Gastroesophageal sphincter (tissue), 3 donors: Measurements from ENCODE around the gene EML4.

ENCODE experiments used
- POLR2A ChIP-seq, 2 donors: fragments of 450-650 bp; IDR thresholded peaks; one replicate each; pipeline ENCODE4 v1.6.1; 2017; ENCODE audit warnings: antibody characterized with exemption in 2 of 2, mild to moderate bottlenecking in 2 of 2, moderate library complexity in 1 of 2
- POLR2AphosphoS5 ChIP-seq: sonication (generic); formaldehyde crosslinking; IDR thresholded peaks from one replicate; pipeline ENCODE4 v1.6.1; 2017; ENCODE audit warnings: antibody characterized with exemption
- TF ChIP-seq, protein P1 (sequence below), 4 experiments: fragments of 200-600 bp in 2 of 4; fragments of 450-650 bp in 2 of 4; sonication (generic) in 1 of 4; IDR thresholded peaks; one replicate each; pipeline ENCODE4 v1.5.1; 2017 to 2019; ENCODE audit warnings: antibody characterized with exemption in 4 of 4, mild to moderate bottlenecking in 2 of 4, moderate library complexity in 2 of 4

DNA sequence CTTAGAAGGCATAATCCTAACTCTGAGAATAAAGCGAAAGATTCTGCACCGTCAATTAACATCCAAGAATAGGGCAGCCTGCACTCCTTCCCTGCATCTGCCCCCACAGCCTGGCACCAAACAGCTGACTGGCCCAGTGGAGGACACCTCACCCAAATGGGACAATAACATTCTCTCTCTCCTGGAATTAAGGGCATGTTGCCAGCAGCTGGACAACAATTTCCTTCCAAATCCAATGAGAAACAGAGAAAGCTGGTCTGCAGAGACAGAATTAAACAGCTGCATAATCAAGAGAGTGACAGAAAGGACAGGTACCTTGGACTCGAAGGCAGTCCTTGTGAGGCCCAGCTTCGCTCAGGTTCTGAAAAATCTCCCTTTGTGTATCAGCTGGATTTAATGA lies 176.8 kb downstream of the EML4 start:
- TF ChIP-seq, protein P1, sequence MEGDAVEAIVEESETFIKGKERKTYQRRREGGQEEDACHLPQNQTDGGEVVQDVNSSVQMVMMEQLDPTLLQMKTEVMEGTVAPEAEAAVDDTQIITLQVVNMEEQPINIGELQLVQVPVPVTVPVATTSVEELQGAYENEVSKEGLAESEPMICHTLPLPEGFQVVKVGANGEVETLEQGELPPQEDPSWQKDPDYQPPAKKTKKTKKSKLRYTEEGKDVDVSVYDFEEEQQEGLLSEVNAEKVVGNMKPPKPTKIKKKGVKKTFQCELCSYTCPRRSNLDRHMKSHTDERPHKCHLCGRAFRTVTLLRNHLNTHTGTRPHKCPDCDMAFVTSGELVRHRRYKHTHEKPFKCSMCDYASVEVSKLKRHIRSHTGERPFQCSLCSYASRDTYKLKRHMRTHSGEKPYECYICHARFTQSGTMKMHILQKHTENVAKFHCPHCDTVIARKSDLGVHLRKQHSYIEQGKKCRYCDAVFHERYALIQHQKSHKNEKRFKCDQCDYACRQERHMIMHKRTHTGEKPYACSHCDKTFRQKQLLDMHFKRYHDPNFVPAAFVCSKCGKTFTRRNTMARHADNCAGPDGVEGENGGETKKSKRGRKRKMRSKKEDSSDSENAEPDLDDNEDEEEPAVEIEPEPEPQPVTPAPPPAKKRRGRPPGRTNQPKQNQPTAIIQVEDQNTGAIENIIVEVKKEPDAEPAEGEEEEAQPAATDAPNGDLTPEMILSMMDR (IDR thresholded peaks at IDR 0.05): no peak
- TF ChIP-seq POLR2A (IDR thresholded peaks at IDR 0.05): no peak
- no peak for TF ChIP-seq POLR2AphosphoS5
